HEK293 (cell line): ENCODE data around the gene CLCNKA.
"Not testable (repeated sequence)": the region's sequence is repeated elsewhere in the genome, so short reads cannot be mapped to it uniquely, and the experiment has no call there.

Experiments
- CTCF ChIA-PET: fragments of 350-600 bp; formaldehyde crosslinking; extraction: SDS; loops from one replicate; lab custom pipeline; 2021; ENCODE audit warnings: antibody characterized with exemption; lab: Yijun Ruan, JAX
- POLR2A ChIA-PET: fragments of 300-600 bp; formaldehyde crosslinking; extraction: SDS; loops from one replicate; lab custom pipeline; 2020; ENCODE audit warnings: antibody characterized with exemption, inconsistent platforms; lab: Yijun Ruan, JAX
- H3K27ac ChIP-seq: fragments of 200-500 bp; sonication (Bioruptor generic); 2 replicates; pipeline ENCODE4 v1.5.1; 2014; ENCODE audit warnings: low read depth, low read length, control low read depth, inconsistent platforms; ENCODE audit errors: extremely low read depth
- H3K36me3 ChIP-seq, 2 experiments: fragments of 200-500 bp in 1 of 2; sonication (Bioruptor generic) in 1 of 2; 1 replicate in 1 of 2; 2 replicates in 1 of 2; pipeline ENCODE4 v1.5.1; 2014 to 2017; ENCODE audit warnings: inconsistent platforms in 2 of 2, low read length in 2 of 2; ENCODE audit not compliant: control insufficient read depth in 2 of 2, insufficient read depth in 1 of 2
- H3K4me1 ChIP-seq: fragments of 200-500 bp; sonication (Bioruptor generic); 2 replicates; pipeline ENCODE4 v1.5.1; 2014; ENCODE audit warnings: mild to moderate bottlenecking, low read length, inconsistent platforms; ENCODE audit not compliant: control insufficient read depth, insufficient read depth
- H3K4me3 ChIP-seq: 2 replicates; pipeline ENCODE4 v1.5.1; 2011; ENCODE audit warnings: low read depth, mild to moderate bottlenecking, control low read depth, low read length, moderate library complexity
- H3K9me3 ChIP-seq: fragments of 200-500 bp; sonication (Bioruptor generic); 2 replicates; pipeline ENCODE4 v1.5.1; 2014; ENCODE audit warnings: low read depth, low read length, inconsistent platforms; ENCODE audit not compliant: control insufficient read depth, insufficient read depth
- BCL11B ChIP-seq: fragments of 450-650 bp; formaldehyde crosslinking; IDR thresholded peaks from 2 replicates; pipeline ENCODE4 v1.5.1; 2016; ENCODE audit warnings: low read depth, missing biosample characterization, missing genetic modification characterization
- HIC1 ChIP-seq: fragments of 450-650 bp; formaldehyde crosslinking; IDR thresholded peaks from 2 replicates; pipeline ENCODE4 v1.5.1; 2016; ENCODE audit warnings: missing biosample characterization, missing genetic modification characterization
- SP3 ChIP-seq: fragments of 450-650 bp; formaldehyde crosslinking; IDR thresholded peaks from 2 replicates; pipeline ENCODE4 v1.5.1; 2016; ENCODE audit warnings: missing biosample characterization, missing genetic modification characterization
- ZFHX2 ChIP-seq: fragments of 450-650 bp; formaldehyde crosslinking; conservative IDR thresholded peaks from 2 replicates; pipeline ENCODE4 v1.5.1; 2016; ENCODE audit warnings: missing biosample characterization, missing genetic modification characterization
- ZNF394 ChIP-seq: fragments of 450-650 bp; formaldehyde crosslinking; IDR thresholded peaks from 2 replicates; pipeline ENCODE4 v1.5.1; 2016; ENCODE audit warnings: missing biosample characterization, missing genetic modification characterization, mild to moderate bottlenecking, moderate library complexity, borderline replicate concordance
- ZNF654 ChIP-seq: fragments of 450-650 bp; formaldehyde crosslinking; IDR thresholded peaks from 2 replicates; pipeline ENCODE4 v1.5.1; 2016; ENCODE audit warnings: low read depth, missing biosample characterization, missing genetic modification characterization
- TF ChIP-seq, protein P1 (sequence below): fragments of 450-650 bp; formaldehyde crosslinking; optimal IDR thresholded peaks from 2 replicates; pipeline ENCODE3; 2016; ENCODE audit warnings: missing biosample characterization, mild to moderate bottlenecking, missing genetic modification characterization
- TF ChIP-seq, protein P2 (sequence below): fragments of 450-650 bp; formaldehyde crosslinking; IDR thresholded peaks from 2 replicates; pipeline ENCODE4 v1.5.1; 2016; ENCODE audit warnings: missing biosample characterization, missing genetic modification characterization

The CLCNKA gene

GRCh38 chr1:16055613-16056520 lies 34.0 kb downstream of the CLCNKA start (continued):
- peak; percentile 86 for TF ChIP-seq ZFHX2 (tag by site-specific recombination)
- no peak for TF ChIP-seq ZNF394
- TF ChIP-seq HIC1 (tag by site-specific recombination), result no peak
- TF ChIP-seq, protein P1, sequence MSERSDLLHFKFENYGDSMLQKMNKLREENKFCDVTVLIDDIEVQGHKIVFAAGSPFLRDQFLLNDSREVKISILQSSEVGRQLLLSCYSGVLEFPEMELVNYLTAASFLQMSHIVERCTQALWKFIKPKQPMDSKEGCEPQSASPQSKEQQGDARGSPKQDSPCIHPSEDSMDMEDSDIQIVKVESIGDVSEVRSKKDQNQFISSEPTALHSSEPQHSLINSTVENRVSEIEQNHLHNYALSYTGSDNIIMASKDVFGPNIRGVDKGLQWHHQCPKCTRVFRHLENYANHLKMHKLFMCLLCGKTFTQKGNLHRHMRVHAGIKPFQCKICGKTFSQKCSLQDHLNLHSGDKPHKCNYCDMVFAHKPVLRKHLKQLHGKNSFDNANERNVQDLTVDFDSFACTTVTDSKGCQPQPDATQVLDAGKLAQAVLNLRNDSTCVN (tag by site-specific recombination), result peak; percentile 10
- peak; percentile 63 for TF ChIP-seq SP3 (tag by site-specific recombination)
- TF ChIP-seq ZNF654 (tag by site-specific recombination), result peak; percentile 70
- TF ChIP-seq, protein P2, sequence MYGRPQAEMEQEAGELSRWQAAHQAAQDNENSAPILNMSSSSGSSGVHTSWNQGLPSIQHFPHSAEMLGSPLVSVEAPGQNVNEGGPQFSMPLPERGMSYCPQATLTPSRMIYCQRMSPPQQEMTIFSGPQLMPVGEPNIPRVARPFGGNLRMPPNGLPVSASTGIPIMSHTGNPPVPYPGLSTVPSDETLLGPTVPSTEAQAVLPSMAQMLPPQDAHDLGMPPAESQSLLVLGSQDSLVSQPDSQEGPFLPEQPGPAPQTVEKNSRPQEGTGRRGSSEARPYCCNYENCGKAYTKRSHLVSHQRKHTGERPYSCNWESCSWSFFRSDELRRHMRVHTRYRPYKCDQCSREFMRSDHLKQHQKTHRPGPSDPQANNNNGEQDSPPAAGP (tag by site-specific recombination), result peak; percentile 62

GRCh38 chr1:16056521-16056912 lies 34.7 kb downstream of the CLCNKA start:
- H3K4me1 ChIP-seq, H3K9me3 ChIP-seq, H3K4me3 ChIP-seq, H3K27ac ChIP-seq, POLR2A ChIA-PET, H3K36me3 ChIP-seq: not testable (repeated sequence)
- CTCF ChIA-PET, result interaction anchor here (0.6 to 5.3 kb wide), 5 partner anchors 29 to 395 kb away, joined by 3 to 47 read pairs (median 4); no protein-coding TSS in a partner anchor

DNA sequence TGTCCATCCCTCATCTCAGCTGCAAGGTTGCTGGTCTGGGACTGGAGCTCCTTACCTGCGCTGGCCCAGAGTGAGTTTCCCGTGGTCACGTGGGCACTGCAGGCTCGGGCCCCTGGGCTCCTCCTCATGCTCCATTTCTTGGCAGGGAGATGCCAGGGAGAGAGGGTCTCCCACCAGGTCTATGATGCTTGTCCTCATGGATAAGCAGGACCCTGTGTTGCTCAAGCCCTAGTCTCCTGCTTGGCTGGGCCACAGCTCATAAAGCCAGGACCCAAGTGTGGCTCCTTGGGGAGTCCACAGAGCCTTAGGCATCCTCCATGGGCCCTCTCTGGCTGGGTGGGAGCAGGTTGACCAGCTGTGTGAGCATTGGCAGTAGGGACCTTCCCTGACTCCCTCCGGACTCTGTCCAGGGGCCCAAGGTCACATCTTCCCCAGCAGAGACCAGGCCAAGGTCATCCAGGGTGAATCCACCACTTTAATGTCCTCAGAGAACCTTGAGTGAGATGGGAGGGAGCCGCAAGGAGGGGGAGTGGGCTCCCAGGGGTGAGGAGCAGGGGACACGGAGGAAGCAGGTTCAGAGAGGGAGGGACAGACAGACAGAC lies 35.6 kb downstream of the CLCNKA start:
- H3K4me1 ChIP-seq, H3K9me3 ChIP-seq, H3K27ac ChIP-seq, H3K4me3 ChIP-seq, H3K36me3 ChIP-seq, POLR2A ChIA-PET: not testable (repeated sequence)
- CTCF ChIA-PET, result interaction anchor here (0.6 to 1.7 kb wide), 4 partner anchors 20 to 396 kb away, joined by 3 to 6 read pairs (median 4); no protein-coding TSS in a partner anchor
- 0 out of 2 replicates have a peak, but pooled peaks have one; percentile 22 for TF ChIP-seq BCL11B (tag by site-specific recombination)

DNA sequence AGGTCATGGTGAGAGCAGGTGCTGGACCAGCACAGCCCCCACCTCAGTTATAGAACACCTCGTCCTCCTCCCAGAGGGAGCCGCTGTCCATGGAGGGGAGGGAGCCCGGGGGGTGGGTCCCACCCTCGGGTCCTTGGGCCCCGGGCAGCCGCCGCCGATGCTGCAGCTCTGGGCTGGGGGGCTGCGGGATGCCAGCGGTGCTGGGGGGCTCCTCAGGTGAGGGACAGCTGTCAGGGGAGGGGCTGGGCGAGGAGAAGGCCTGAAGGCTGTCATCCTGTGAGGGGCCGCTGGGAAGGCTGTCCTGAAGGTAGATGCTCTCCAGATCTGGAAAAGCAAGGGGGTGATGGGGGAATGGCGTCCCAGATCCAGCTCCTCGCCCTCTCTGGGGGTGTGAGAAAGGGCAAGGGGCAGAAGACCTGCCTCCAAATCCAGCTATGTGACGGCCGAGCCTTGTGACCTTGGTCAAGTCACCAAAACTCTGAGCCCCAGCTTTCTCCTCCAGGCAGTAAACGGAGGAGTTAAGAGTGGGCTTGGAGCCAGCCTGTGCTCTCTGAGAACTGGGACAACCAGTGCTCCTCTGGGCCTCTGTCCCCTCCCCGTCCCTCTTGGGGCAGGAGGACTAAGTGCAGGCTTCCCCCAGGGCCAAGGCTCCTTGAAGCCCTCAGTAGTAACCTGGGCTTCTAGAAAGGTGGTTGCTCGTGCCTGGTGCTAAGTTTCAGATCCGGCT lies 36.7 kb downstream of the CLCNKA start:
- H3K36me3 ChIP-seq, H3K9me3 ChIP-seq, H3K27ac ChIP-seq, POLR2A ChIA-PET, H3K4me3 ChIP-seq, H3K4me1 ChIP-seq: not testable (repeated sequence)
- CTCF ChIA-PET, result interaction anchor here (0.7 to 1.7 kb wide), 2 partner anchors 26 to 712 kb away, joined by 3 to 6 read pairs; no protein-coding TSS in a partner anchor
